Posterior cingulate gyrus (tissue), 11 donors: ENCODE measurements around the gene COMMD4.

ENCODE experiments used
- DNase-seq, 10 donors: peaks; one replicate each; pipeline versions ENCODE4 v3.0.0 to v3.0.0-alpha.2; 2020 to 2021; ENCODE audit warnings: mixed read lengths in 3 of 10
- intact Hi-C: fragments of 100-400 bp; cut with DNase I; formaldehyde crosslinking; loops from one replicate; pipeline ENCODE4 v1.15.1; 2023

The COMMD4 gene

DNA sequence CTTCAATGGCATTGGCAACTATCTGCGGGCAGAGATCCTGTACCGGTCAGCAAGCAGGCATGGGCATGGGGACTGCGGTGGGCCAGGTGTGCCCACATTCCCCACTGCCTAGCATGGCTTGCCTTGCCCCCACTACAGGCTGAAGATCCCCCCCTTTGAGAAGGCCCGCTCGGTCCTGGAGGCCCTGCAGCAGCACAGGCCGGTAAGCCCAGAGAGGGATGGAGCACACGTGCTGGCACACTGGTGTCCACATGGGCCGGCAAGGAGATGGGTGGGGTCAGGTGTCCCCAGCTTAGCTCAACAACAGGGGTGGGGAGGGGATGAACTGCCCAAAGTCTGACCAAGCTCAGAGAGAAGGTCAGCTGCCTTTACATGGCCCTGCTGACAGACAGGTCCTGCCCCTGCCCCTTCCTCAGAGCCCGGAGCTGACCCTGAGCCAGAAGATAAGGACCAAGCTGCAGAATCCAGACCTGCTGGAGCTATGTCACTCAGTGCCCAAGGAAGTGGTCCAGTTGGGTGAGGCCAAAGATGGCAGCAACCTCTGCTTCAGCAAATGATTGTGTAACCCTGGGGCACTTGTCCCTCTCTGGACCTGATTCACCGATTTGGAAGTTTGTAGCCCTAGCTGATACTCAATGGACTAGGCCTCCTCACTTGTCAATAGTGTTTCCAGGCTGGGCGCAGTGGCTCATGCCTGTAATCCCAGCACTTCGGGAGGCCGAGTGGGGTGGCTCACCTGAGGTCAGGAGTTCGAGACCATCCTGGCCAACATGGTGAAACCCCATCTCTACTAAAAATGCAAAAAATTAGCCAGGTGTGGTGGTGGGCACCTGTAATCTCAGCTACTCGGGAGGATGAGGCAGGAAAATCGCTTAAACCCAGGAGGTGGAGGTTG is 16.6 kb downstream of the COMMD4 start:
- intact Hi-C loops, result no loop called here
- DNase-seq, result peak in 2 of 10 donors; percentile 44 to 77

DNA sequence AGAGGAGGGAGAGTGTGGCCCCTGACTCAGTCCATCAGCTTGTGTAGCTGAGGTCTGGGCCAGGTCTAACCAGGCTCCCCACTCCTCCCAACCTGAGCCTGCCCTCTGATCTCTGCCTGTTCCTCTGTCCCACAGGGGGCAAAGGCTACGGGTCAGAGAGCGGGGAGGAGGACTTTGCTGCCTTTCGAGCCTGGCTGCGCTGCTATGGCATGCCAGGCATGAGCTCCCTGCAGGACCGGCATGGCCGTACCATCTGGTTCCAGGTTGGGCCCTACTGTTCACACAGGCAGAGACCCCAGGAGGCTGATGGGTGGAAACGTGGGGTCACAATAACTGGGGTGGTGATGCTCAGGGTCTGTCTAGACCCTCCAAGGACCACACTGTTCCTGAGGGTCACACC is 17.7 kb downstream of the COMMD4 start:
- intact Hi-C loops, result no loop called here
- DNase-seq, result peak in 2 of 10 donors; percentile 40 to 49

DNA sequence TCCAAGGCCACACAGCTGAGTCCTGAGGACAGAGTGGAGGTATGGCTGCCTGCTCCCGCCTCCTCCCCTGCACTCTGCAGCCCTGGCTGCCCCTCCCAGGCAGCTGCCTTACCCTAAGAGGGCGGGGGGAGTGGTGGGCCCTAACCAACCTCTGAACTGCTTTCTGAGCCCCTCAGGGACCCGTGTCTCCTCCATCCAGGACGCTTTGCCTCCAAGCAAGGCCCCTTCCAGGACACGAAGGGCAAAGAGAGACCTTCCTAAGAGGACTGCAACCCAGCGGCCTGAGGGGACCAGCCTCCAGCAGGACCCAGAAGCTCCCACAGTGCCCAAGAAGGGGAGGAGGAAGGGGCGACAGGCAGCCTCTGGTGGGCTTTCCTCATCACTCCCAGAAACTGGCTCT is 18.6 kb downstream of the COMMD4 start:
- DNase-seq, result peak in 2 of 10 donors; percentile 57 to 65
- intact Hi-C loops, result no loop called here

DNA sequence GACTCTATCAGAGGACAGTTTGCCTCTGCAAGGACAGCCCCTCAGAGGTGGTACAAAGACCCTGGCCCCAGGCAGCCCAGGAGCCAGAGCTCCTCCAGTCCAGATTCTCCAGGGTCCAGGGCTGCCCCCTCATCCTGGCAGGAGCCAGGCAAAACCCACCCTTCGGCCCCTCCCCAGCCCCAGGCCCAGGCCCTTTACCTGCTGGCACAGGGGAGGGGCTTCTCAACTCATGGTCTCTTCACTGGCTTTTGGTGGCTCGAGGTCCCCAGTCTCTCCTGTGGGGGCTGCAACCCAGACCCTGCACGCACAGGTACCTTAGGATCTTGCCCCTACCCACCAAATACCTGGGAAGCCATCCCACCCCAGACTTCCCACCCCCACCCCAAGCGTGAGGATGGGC is 19.5 kb downstream of the COMMD4 start:
- DNase-seq, result peak in 2 of 10 donors; percentile 49 to 62
- intact Hi-C loops, result no loop called here

DNA sequence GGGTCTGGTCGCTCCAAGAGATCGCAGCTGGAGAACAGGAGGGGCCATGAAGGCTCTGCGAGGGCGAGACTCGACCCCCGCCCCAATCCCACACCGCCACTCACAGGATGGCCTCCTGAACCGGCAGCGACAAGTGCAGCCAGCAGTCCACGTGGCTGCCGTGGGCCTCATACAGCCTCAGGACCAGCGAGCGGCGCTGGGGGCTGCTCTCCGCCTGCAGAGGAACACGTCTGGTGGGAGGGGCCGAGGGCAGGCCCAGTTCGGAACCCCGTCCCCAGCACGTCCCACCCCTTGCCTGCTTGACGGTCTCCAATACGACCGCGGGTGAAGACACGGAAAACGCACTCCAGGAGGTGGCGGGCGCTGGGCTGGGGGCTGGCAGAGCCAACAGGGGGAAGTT is 20.1 kb downstream of the COMMD4 start:
- intact Hi-C loops, result no loop called here
- peak in 2 of 10 donors; percentile 59 to 81 for DNase-seq

DNA sequence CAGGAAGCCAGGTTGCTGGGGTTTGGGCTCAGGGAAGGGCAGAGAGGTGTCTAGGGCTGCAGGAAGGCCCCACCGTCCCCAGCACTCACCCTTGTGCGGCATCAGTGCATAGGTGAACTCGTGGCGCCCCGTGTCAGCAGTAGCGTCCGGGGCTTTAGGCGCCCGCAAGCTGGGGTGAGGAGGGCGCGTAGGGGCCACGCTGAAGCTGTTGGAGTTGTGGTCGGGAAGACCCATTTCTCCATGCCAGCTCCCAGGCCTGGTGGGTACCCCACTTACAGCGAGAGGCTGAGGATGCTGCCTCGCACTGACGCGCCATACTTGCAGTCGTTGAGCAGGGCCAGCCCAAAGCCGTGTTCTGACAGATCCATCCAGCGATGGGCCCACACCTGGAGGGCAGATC is 20.7 kb downstream of the COMMD4 start:
- intact Hi-C loops, result no loop called here
- DNase-seq, result peak in 1 of 10 donors; percentile 71

DNA sequence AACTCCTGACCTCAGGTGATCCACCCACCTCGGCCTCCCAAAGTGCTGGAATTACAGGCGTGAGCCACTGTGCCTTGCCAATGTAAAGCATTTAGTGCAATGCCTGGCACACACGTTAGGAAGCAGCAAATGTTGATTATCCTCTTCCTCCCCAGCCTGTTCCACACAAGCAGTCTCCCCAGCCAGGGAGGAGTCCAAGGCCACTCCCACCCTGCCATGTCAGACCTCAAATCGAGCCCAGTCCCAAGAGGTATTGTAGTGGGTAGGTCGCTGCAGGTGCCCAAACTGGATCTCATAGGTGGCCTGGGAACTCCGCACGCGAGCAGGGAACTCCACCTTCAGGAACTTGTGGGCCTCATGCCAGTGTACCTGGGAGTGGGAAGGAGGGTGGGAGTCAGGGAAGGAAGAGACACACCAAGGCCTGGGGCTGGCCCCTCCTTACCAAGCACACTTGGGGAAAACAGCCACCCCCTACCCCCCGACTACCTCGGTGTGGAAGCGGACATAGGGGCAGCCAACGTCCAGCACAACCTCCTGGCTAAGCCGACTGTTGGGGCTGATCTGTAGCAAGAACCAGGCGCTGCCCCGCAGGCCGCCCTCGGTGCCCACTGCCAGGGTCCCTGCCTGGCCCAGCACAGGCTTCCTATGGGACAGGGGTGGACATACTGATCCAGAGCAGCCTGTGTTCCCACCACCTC is 22.3 kb downstream of the COMMD4 start:
- intact Hi-C loops, result no loop called here
- peak in 2 of 10 donors; percentile 50 to 83 for DNase-seq

DNA sequence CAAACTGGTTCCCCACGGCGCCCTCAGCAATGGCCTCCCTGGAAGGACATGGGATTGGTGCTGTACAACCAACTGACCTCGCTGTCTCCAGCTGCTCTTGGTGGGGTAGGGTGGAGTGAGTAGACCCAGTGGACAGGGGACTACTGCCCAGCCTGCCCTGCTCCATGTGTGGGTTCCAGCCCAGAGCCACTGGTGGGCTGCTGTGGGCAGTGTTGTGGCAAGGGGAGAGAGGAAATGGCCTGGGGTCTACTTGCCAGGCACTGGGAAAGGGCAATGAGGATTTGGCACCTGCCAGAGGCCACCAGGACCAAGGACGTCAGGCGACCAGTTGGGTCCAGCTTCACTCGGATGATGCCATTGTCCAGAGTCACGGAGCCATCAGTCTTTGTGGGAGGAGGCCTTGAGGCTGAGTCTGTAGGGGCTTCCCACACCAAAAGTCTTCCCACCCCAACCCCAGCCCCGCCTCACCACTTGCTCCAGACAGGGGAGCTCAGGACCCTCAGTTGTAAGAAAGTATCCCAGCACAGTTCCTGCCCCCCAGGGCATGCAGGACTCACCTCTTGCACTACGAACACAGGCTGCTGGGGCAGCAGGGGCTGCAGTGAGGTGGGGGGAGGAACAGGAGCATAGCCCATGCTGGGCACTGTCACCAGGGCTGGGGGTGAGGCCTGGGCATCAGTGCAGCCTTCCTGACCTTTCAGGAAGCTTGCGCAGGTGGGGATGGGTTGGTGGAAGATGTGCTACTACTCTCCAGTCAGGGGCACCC is 23.1 kb downstream of the COMMD4 start:
- intact Hi-C loops, result no loop called here
- DNase-seq, result peak in 1 of 10 donors; percentile 66

DNA sequence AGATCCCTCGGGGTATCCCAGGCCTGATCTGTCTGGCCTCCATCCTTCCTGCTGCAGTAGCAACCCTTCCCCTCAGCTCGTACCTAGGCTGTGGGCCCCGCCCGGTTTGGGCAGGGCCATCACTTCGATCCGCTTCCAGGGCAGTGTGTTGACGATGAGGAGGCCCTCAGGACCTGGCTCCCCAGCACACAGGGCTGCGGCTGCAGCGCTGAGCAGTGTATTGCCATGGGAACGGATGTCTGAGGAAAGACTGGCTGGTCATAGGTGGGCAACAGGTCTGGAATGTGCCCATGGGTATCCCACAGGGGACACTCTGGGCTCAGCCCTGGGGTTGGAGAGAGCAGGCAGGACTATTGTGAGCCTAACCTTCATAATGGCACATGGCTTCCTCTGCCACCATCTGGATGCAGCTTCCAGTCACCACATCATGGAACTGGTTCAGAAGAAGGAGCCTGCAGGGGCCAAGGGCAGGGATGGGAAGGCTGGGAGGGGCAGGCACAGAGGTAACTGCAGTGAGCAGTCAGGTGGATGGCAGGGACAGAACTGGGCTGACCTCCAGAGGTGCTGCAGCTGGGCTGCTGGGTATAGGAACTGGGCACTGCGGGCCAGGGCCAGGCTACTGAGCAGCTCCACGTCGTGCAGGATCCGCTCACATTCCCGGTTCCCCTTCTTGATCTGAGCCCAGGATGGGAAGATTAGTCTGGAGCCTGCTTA is 23.8 kb downstream of the COMMD4 start:
- peak in 1 of 10 donors; percentile 72 for DNase-seq
- intact Hi-C loops, result no loop called here

DNA sequence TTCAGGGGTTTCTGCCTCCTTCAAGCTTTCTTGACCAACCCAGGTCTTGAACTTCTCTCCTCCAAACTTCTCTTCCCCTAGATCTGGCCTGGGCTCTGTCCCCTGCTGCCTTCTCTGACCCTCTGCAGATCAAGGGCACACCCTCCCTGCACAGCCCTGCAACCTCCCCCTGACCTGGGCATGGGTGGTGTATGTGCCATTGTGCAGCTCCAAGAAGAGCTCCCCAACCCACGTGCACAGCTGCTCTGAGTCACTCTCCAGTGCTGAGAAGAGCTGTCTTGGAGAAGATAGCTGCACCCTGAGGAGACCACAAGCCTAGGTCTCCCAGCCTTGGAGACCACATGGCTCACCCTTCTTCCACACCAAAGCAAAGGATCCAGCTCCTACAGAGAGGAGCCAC is 24.5 kb downstream of the COMMD4 start:
- intact Hi-C loops, result no loop called here
- peak in 2 of 10 donors; percentile 41 to 63 for DNase-seq

DNA sequence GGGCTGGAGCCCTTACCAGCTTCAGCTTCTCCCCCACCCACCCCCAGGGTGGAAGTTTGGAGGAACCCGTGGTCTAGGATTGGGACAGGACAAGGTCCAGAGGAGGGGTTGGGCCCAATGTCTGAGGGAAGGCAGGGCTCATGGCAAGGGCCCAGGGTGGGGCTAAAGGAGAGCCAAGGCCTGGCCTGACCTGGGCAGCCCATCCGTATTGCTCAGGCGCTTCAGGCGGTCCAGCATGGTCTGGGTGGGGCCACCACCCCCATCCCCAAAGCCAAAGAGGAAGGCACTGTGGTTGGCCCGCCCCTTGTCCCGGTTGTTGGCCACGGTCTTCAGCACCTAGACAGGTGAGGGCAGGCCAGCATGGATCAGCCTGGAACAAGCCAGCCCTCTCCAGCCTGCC is 25.0 kb downstream of the COMMD4 start:
- intact Hi-C loops, result no loop called here
- DNase-seq, result peak in 1 of 10 donors; percentile 81

DNA sequence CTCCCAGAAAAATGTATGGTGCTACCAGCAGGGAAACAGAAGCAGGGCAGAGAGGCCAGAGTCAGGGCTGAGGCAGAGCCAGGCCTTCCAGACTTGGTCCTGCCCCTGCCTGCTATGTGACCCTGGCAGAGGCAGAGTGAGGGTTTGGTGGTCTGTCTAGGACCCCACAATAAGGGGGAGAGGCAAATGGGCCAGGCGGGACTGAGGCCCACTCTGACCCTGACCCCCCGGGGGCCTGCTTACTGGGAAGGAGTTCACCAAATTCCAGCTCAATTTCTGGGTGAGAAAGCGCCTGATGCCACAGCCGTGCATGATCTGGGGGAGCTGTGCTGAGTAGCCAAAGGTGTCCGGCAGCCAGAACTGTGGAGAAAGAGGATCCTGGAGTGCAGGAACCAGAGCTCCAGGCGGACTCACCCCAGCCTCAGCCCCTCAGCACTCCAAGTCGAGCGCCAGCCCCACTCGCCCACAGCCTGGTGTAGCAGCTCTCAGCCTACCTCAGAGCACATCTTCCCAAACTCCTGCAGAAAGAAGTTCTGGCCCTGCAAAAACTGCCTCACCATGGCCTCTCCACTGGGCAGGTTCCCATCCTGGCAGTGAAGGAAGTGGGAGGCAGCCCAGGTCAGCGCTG is 25.6 kb downstream of the COMMD4 start:
- DNase-seq, result peak in 1 of 10 donors; percentile 65
- intact Hi-C loops, result no loop called here

DNA sequence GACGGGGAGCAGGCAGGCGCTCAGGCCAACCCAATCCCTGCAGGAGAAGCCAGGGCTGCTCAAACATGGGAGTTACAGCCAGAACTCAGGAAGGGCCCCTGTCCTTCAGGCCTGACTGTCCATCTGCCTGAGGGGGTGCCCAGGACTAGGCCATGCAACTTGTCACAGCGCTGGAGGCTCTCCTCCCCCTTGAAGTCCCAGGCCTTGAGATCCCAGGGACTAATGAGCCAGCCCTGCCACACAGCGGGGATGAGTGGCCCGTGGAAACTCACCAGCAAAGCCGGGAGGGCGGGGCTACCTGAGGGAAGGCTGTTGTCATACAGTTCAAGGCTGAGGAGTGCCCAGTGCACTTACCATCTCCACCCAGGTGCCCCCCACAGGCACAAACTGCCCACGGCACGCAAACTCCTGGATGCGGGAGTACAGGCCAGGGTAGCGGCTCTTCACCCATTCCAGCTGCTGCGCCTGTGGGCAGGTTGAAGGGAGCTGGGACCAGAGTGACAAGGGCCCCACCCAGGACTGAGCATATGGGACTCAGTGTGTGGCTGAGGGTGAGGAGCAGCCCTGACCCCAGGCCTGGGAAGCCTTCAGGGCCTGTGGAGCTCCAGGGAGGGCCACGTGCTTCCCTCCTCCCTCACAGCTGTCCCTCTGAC is 26.3 kb downstream of the COMMD4 start:
- intact Hi-C loops, result no loop called here
- DNase-seq, result peak in 1 of 10 donors; percentile 52

DNA sequence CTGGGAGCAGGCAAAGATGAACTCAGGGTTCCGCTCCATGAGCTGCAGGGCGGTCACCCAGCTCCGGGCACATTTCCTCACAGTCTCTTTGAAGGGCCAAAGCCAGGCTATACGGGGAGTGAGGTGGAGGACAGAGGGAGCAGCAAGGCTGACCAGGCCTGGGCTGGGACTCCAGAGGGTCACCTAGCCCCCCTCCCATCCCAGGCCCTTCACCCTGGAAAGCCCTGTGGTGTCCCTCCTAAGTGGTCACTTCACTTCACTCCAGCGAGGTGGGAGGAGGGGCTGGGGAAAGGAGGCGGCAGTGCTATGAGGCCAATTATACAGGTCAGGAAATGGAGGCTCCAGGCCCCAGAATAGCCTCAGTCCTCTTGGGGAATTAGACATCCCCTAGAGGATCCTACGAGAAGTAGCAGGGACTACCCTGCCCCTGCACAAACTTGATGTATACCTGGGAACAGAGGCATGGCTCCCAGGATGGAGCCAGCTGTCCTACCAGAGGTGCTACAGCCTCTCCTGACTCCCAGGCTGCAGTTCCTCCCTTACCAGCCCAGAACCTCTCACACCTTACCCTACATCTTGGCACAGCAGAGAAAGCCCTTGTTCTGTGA is 26.9 kb downstream of the COMMD4 start:
- peak in 1 of 10 donors; percentile 54 for DNase-seq
- intact Hi-C loops, result no loop called here

DNA sequence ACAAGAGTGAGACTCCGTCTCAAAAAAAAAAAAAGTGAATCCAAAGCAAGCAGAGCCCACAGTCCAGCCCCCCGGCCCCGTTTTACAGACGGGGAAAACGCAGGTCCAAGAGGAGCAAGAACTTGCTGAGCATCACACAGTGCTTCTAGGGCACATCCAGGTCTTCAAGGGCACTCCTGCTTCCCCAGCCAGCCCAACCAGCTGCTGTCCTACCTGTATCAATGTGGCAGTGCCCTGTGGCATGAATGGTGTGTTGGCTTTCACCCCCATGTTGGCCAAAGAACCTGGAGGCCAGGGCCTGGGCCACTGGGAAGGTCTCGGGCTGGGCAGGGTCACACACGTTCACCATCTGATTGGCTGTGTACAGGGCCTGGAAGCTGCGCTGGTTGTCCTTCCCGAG is 27.9 kb downstream of the COMMD4 start:
- DNase-seq, result peak in 2 of 10 donors; percentile 28 to 72
- intact Hi-C loops, result no loop called here

DNA sequence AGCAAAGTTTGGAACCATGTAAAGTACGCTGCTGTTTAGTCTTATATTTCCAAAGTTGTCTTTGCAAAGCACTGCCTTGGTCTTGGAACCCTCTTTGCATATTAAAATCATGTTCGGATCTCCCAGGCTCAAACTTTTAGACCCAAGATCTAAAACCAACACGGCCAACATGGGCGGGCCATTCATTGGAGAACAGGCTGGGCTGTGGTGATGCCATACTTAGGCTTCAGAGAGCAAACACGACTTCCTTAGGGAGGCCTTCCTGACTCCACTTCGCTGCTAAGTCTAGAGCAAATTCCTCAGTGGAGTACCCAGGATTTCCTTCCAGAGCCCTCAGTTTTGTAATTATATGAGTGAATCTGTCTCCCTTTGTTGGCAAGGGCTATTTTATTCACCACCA is 29.0 kb downstream of the COMMD4 start:
- intact Hi-C loops, result loop anchor here (5.0 kb wide), 2 partner anchors 87 to 262 kb away; partner anchors contain the start of genes SIN3A and SNUPN

DNA sequence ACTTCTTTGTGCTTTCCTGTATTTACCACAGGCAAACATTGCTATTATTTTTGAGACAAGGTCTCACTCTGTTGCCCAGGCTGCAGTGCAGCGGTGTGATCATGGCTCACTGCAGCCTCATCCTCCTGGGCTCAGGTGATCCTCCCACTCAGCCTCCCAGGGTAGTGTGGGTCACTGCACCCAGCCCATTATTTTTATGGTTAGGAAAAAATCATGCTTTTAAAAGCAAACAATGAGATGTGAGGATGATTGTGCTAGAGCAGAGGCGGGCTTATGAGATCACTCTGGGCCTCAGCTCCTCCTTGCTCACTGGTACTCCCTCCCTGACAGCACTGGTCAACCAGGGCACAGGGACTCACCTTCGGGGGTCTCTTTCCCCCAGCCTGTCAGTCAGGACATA is 30.3 kb downstream of the COMMD4 start:
- DNase-seq, result no peak
- intact Hi-C loops, result loop anchor here (5.0 kb wide), 2 partner anchors 86 to 261 kb away; partner anchors contain the start of genes SIN3A and SNUPN

More for the DNA sequence above, 29.0 kb downstream of the COMMD4 start:
- peak in 1 of 10 donors; percentile 7 for DNase-seq

DNA sequence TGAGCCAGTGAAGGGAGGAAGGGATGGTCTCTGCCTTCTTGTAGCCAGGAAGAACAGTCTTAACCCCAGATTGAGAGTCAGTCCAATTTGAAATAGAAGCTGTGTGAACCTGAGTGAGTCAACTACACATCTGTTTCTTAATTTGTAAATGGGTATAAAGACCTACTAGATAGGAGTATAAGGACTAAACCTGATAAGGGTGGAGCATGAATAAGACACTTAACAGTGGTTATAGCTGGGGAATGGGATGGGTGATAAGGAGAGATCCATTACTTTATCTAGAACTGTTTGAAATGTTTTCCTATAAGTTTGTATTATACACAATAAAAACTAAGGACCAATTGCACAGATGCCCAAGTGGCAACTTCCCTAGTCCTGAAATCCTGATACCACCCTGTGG is 31.1 kb downstream of the COMMD4 start:
- no peak for DNase-seq
- intact Hi-C loops, result loop anchor here (5.0 kb wide), 2 partner anchors 85 to 260 kb away; partner anchors contain the start of genes SIN3A and SNUPN
